ENCODE data around the gene SHTN1. TPM values are rescaled to one million over a fixed set of nuclear protein-coding genes. Genes with fewer than 3 reads are reported as not detected.

SHTN1 gene
- total and polyA plus RNA-seq, 2 donors (not counting 3 experiments of a cell fraction or from before 2014, with no cell fraction given), result 4.8 to 36.5 TPM

- dilution Hi-C loops (cut with MboI; ENCODE audit: extremely low pct_ligation_motif_present, low sequenced_read_pairs) (no loop called here), intact Hi-C loops (cut with micrococcal nuclease) (no loop called here)
- Histone ChIP-seq H3K27ac (ENCODE audit: insufficient read depth, low read depth, low read length) (no peak overlapping the region), H3K9me3 (replicated peaks; ENCODE audit: control insufficient read depth, insufficient read depth, low read length) (no peaks in the 10 kb centered on the region), H3K4me1 (ENCODE audit: control insufficient read depth, extremely low read depth, insufficient read depth, low read length) (no peaks in the 10 kb centered on the region), H3K9me1 (replicated peaks; ENCODE audit: control insufficient read depth, extremely low read depth, insufficient read depth, low read length) (no peaks in the 10 kb centered on the region), H3K36me3 (ENCODE audit: control insufficient read depth in 2 of 2, extremely low read depth in 1 of 2, insufficient read depth in 2 of 2, low read length in 2 of 2) (no peaks in the 10 kb centered on the region), H2AFZ (ENCODE audit: low read depth, low read length) (no peak overlapping the region), H3K4me3 (replicated peaks in 1 of 3; ENCODE audit: insufficient read depth in 1 of 3, low read depth in 1 of 3, low read length in 3 of 3) (no peak overlapping the region), H3K79me2 (ENCODE audit: control insufficient read depth, insufficient read depth, low read length) (no peaks in the 10 kb centered on the region), H4K20me1 (replicated peaks; ENCODE audit: control insufficient read depth, extremely low read depth, insufficient read depth, low read length) (no peaks in the 10 kb centered on the region), H3K27me3 (ENCODE audit: control insufficient read depth in 2 of 2, insufficient read depth in 2 of 2, low read length in 2 of 2) (no peaks in the 10 kb centered on the region), H3K4me2 (ENCODE audit: insufficient read depth, low read length) (no peak overlapping the region), H3K9ac (replicated peaks; ENCODE audit: extremely low read depth, insufficient read depth, low read length) (no peak overlapping the region)
- BruUV-seq (replicated peaks), result no TSS peak
- ChIA-PET CTCF (no interaction called here), POLR2A (no interaction called here)
- TF ChIP-seq FOS (IDR thresholded peaks at IDR 0.05; ENCODE audit: borderline replicate concordance, insufficient read depth, low read length) (no peak), EZH2 (IDR thresholded peaks at IDR 0.05; ENCODE audit: borderline replicate concordance, low read depth, low read length, severe bottlenecking) (no peak), MAX (IDR thresholded peaks at IDR 0.05; ENCODE audit: insufficient read depth, insufficient read length) (no peak), JUN (IDR thresholded peaks at IDR 0.05; ENCODE audit: borderline replicate concordance, insufficient read depth, insufficient read length, low read depth) (no peak), CTCF (IDR thresholded peaks at IDR 0.05; ENCODE audit: extremely low read depth in 1 of 2, insufficient read depth in 1 of 2, low read depth in 1 of 2, low read length in 2 of 2) (no peak), MYC (IDR thresholded peaks at IDR 0.05; ENCODE audit: low read depth, low read length) (no peak), POLR2AphosphoS5 (IDR thresholded peaks at IDR 0.05; ENCODE audit: insufficient read depth, low read depth, low read length) (no peak), GATA2 (IDR thresholded peaks at IDR 0.05; ENCODE audit: insufficient read depth, insufficient read length, low read depth, low read length) (no peak), POLR2A (IDR thresholded peaks at IDR 0.05; ENCODE audit: low read depth, low read length) (no peak)
- FAIRE-seq (no peak), DNase-seq (ENCODE audit: low read depth, low spot score) (no peak)
Measured at GRCh38 chr10:116861796-116862195, 143.2 kb downstream of the SHTN1 start.
